Activated CD8-positive, alpha-beta T cell treated with anti-CD3 and anti-CD28 coated beads, Interleukin-2, amount 10 ng/mL, durations not matched to agents 7 days and 5 days (primary cell): ENCODE results near the gene FYN. TPM values are rescaled to one million over a fixed set of nuclear protein-coding genes. Genes with fewer than 3 reads are reported as not detected.

Experiments used
- ATAC-seq: fragments of 150-1000 bp; cut with Tn5 transposase; one replicate; pipeline ENCODE4 v1.10.0; 2021; ENCODE audit warnings: moderate library complexity
- CTCF ChIA-PET: fragments of 350-600 bp; sonication (Branson Sonifier 250); formaldehyde crosslinking; loops from one replicate; lab custom pipeline; 2021; ENCODE audit warnings: antibody characterized with exemption; lab: Charles Lee
- POLR2A ChIA-PET: fragments of 350-600 bp; sonication (Branson Sonifier 250); formaldehyde crosslinking; loops from one replicate; lab custom pipeline; 2021; ENCODE audit warnings: antibody characterized with exemption; lab: Charles Lee
- DNase-seq: peaks from one replicate; pipeline ENCODE4 v3.0.0-alpha.2; 2020
- H3K27ac Mint-ChIP-seq: one replicate; pipeline ENCODE4 v1.8.0; 2021; ENCODE audit warnings: mild to moderate bottlenecking, mixed read lengths
- H3K27me3 Mint-ChIP-seq: one replicate; pipeline ENCODE4 v1.8.0; 2021; ENCODE audit warnings: low read depth, mixed read lengths
- H3K36me3 Mint-ChIP-seq: one replicate; pipeline ENCODE4 v1.8.0; 2021; ENCODE audit warnings: low read depth, mixed read lengths
- H3K4me1 Mint-ChIP-seq: one replicate; pipeline ENCODE4 v1.8.0; 2021; ENCODE audit warnings: low read depth, mixed read lengths
- H3K4me3 Mint-ChIP-seq: one replicate; pipeline ENCODE4 v1.8.0; 2021; ENCODE audit warnings: mild to moderate bottlenecking, mixed read lengths
- H3K9me3 Mint-ChIP-seq: one replicate; pipeline ENCODE4 v1.8.0; 2022; ENCODE audit warnings: mixed read lengths; ENCODE audit not compliant: insufficient read depth
- total RNA-seq, 2 experiments: library from RNA; stranded (reverse); gene quantifications; one replicate each; pipeline ENCODE4 v1.2.3, GENCODE V29; 2021

Gene FYN
- total RNA-seq, 2 experiments from 2014 or later = 148 to 154 TPM

GRCh38 chr6:111736005-111736608 lies 137.1 kb downstream of the FYN start:
- Mint-ChIP-seq H3K36me3 (peaks cover 87% of the 10 kb centered on the region), H3K4me3 (no peak overlapping the region), H3K4me1 (peaks cover 86% of the 10 kb centered on the region), H3K27ac (peak overlapping the region; percentile 44), H3K27me3 (no peaks in the 10 kb centered on the region), H3K9me3 (peaks cover 7% of the 10 kb centered on the region)
- ChIA-PET POLR2A (no interaction called here), CTCF (interaction anchor here (1.0 to 1.9 kb wide), 6 partner anchors 10 to 26 kb away, joined by 3 to 8 read pairs (median 4); no protein-coding TSS in a partner anchor)
- ATAC-seq = no peak
- DNase-seq = no peak

GRCh38 chr6:111734068-111735061 lies 138.9 kb downstream of the FYN start:
- peaks cover 7% of the 10 kb centered on the region for H3K9me3 Mint-ChIP-seq
- ChIA-PET POLR2A (no interaction called here), CTCF (interaction anchor here (0.6 to 2.5 kb wide), 7 partner anchors 8 to 30 kb away, joined by 3 to 19 read pairs (median 4); no protein-coding TSS in a partner anchor)
- peak overlapping the region; percentile 13 for H3K27ac Mint-ChIP-seq
- DNase-seq (no peak), ATAC-seq (no peak)
- peaks cover 77% of the 10 kb centered on the region for H3K36me3 Mint-ChIP-seq
- peaks cover 76% of the 10 kb centered on the region for H3K4me1 Mint-ChIP-seq
- H3K4me3 Mint-ChIP-seq = no peak overlapping the region
- H3K27me3 Mint-ChIP-seq = no peaks in the 10 kb centered on the region

GRCh38 chr6:111732390-111732789 lies 140.9 kb downstream of the FYN start:
- H3K27me3 Mint-ChIP-seq = no peaks in the 10 kb centered on the region
- DNase-seq (no peak), ATAC-seq (no peak)
- ChIA-PET CTCF (interaction anchor here (1.0 kb wide), 1 partner anchor 20 kb away, joined by 3 read pairs; no protein-coding TSS in a partner anchor), POLR2A (interaction anchor here (0.9 to 1.0 kb wide), 2 partner anchors 10 to 12 kb away, joined by 3 to 5 read pairs; no protein-coding TSS in a partner anchor)
- peaks cover 7% of the 10 kb centered on the region for H3K9me3 Mint-ChIP-seq
- H3K36me3 Mint-ChIP-seq = peaks cover 68% of the 10 kb centered on the region
- no peak overlapping the region for H3K4me3 Mint-ChIP-seq
- no peak overlapping the region for H3K27ac Mint-ChIP-seq
- H3K4me1 Mint-ChIP-seq = peaks cover 61% of the 10 kb centered on the region

GRCh38 chr6:111731456-111732195 lies 141.6 kb downstream of the FYN start:
- DNase-seq (no peak), ATAC-seq (no peak)
- Mint-ChIP-seq H3K4me1 (peaks cover 58% of the 10 kb centered on the region), H3K27ac (no peak overlapping the region), H3K9me3 (peaks cover 7% of the 10 kb centered on the region), H3K36me3 (peaks cover 67% of the 10 kb centered on the region), H3K27me3 (no peaks in the 10 kb centered on the region), H3K4me3 (no peak overlapping the region)
- POLR2A ChIA-PET = interaction anchor here (0.9 to 1.0 kb wide), 3 partner anchors 10 to 142 kb away, joined by 3 to 5 read pairs (median 3); partner anchors contain the start of gene FYN
- CTCF ChIA-PET = no interaction called here

- Mint-ChIP-seq H3K4me1 (peaks cover 58% of the 10 kb centered on the region), H3K27ac (no peak overlapping the region), H3K27me3 (no peaks in the 10 kb centered on the region), H3K36me3 (peaks cover 68% of the 10 kb centered on the region), H3K4me3 (no peak overlapping the region), H3K9me3 (peaks cover 7% of the 10 kb centered on the region)
- POLR2A ChIA-PET = interaction anchor here (0.9 kb wide), 1 partner anchor 142 kb away, joined by 3 read pairs; the partner anchor contains the start of gene FYN
- DNase-seq (no peak), ATAC-seq (no peak)
- CTCF ChIA-PET = no interaction called here
Observed at GRCh38 chr6:111730864-111731263, 142.4 kb downstream of the FYN start.

- ATAC-seq (no peak), DNase-seq (no peak)
- no peak overlapping the region for H3K27ac Mint-ChIP-seq
- POLR2A ChIA-PET = no interaction called here
- H3K27me3 Mint-ChIP-seq = no peaks in the 10 kb centered on the region
- no peak overlapping the region for H3K4me3 Mint-ChIP-seq
- peaks cover 7% of the 10 kb centered on the region for H3K9me3 Mint-ChIP-seq
- H3K4me1 Mint-ChIP-seq = peaks cover 63% of the 10 kb centered on the region
- peaks cover 45% of the 10 kb centered on the region for H3K36me3 Mint-ChIP-seq
- CTCF ChIA-PET = interaction anchor here (0.8 to 2.2 kb wide), 4 partner anchors 14 to 77 kb away, joined by 3 to 5 read pairs (median 4); no protein-coding TSS in a partner anchor
Observed at GRCh38 chr6:111727802-111728201, 145.4 kb downstream of the FYN start.

- Mint-ChIP-seq H3K4me3 (no peak overlapping the region), H3K36me3 (peaks cover 37% of the 10 kb centered on the region), H3K27me3 (no peaks in the 10 kb centered on the region), H3K4me1 (peaks cover 65% of the 10 kb centered on the region), H3K9me3 (no peaks in the 10 kb centered on the region), H3K27ac (no peak overlapping the region)
- ChIA-PET POLR2A (no interaction called here), CTCF (interaction anchor here (0.8 to 2.2 kb wide), 6 partner anchors 13 to 316 kb away, joined by 3 to 6 read pairs (median 4); no protein-coding TSS in a partner anchor)
- no peak for DNase-seq
- no peak for ATAC-seq
Observed at GRCh38 chr6:111727041-111727440, 146.2 kb downstream of the FYN start.

GRCh38 chr6:111725446-111726112 lies 147.7 kb downstream of the FYN start:
- H3K9me3 Mint-ChIP-seq = no peaks in the 10 kb centered on the region
- no peaks in the 10 kb centered on the region for H3K27me3 Mint-ChIP-seq
- peaks cover 31% of the 10 kb centered on the region for H3K36me3 Mint-ChIP-seq
- peaks cover 67% of the 10 kb centered on the region for H3K4me1 Mint-ChIP-seq
- ATAC-seq = no peak
- no peak for DNase-seq
- H3K27ac Mint-ChIP-seq = peak overlapping the region; percentile 77
- CTCF ChIA-PET = interaction anchor here (0.7 to 3.8 kb wide), 13 partner anchors 10 to 318 kb away, joined by 3 to 12 read pairs (median 4); no protein-coding TSS in a partner anchor
- no peak overlapping the region for H3K4me3 Mint-ChIP-seq
- POLR2A ChIA-PET = interaction anchor here (0.6 to 1.6 kb wide), 4 partner anchors 8 to 118 kb away, joined by 3 read pairs; no protein-coding TSS in a partner anchor

- ChIA-PET CTCF (interaction anchor here (0.7 to 4.1 kb wide), 5 partner anchors 10 to 46 kb away, joined by 3 to 26 read pairs (median 12); no protein-coding TSS in a partner anchor), POLR2A (interaction anchor here (1.6 kb wide), 1 partner anchor 119 kb away, joined by 3 read pairs; no protein-coding TSS in a partner anchor)
- H3K4me1 Mint-ChIP-seq = peaks cover 62% of the 10 kb centered on the region
- DNase-seq (peak; percentile 38), ATAC-seq (peak; percentile 80)
- H3K27ac Mint-ChIP-seq = peak overlapping the region; percentile 77
- H3K4me3 Mint-ChIP-seq = peak overlapping the region; percentile 48
- H3K36me3 Mint-ChIP-seq = peaks cover 36% of the 10 kb centered on the region
- no peaks in the 10 kb centered on the region for H3K27me3 Mint-ChIP-seq
- H3K9me3 Mint-ChIP-seq = no peaks in the 10 kb centered on the region
Observed at GRCh38 chr6:111724505-111724904, 148.7 kb downstream of the FYN start.

GRCh38 chr6:111724039-111724438 lies 149.2 kb downstream of the FYN start:
- no peak for DNase-seq
- H3K27me3 Mint-ChIP-seq = no peaks in the 10 kb centered on the region
- POLR2A ChIA-PET = interaction anchor here (1.6 kb wide), 1 partner anchor 120 kb away, joined by 3 read pairs; no protein-coding TSS in a partner anchor
- no peaks in the 10 kb centered on the region for H3K9me3 Mint-ChIP-seq
- H3K36me3 Mint-ChIP-seq = peaks cover 39% of the 10 kb centered on the region
- peaks cover 62% of the 10 kb centered on the region for H3K4me1 Mint-ChIP-seq
- CTCF ChIA-PET = interaction anchor here (1.6 to 4.1 kb wide), 4 partner anchors 10 to 46 kb away, joined by 4 to 26 read pairs (median 16); no protein-coding TSS in a partner anchor
- ATAC-seq = no peak
- peak overlapping the region; percentile 77 for H3K27ac Mint-ChIP-seq
- peak overlapping the region; percentile 48 for H3K4me3 Mint-ChIP-seq
